NCI-H1105 (cell line): Measurements from ENCODE around the gene NME8.

Experiments used
- DNase-seq: peaks from one replicate; lab custom pipeline; 2025; lab: John Stamatoyannopoulos, UW

Gene NME8

GRCh38 chr7:37933018-37933566 lies 84.7 kb downstream of the NME8 start:
- DNase-seq: no peak

- DNase-seq: no peak
Observed at GRCh38 chr7:37942934-37943610, 94.7 kb downstream of the NME8 start.

GRCh38 chr7:37943905-37944736 lies 95.7 kb downstream of the NME8 start:
- no peak for DNase-seq

- DNase-seq: no peak
Observed at GRCh38 chr7:37944737-37945054, 96.3 kb downstream of the NME8 start.

- DNase-seq: no peak
Observed at GRCh38 chr7:37945336-37945735, 96.9 kb downstream of the NME8 start.

- no peak for DNase-seq
Observed at GRCh38 chr7:37947138-37947940, 98.9 kb downstream of the NME8 start.

- no peak for DNase-seq
Observed at GRCh38 chr7:37947941-37948210, 99.5 kb downstream of the NME8 start.
